OCI-LY1 (cell line): Measurements from ENCODE around the gene PSMC2.

ENCODE experiments used
- CTCF ChIP-seq: fragments of 200-600 bp; sonication (generic), shearing (Covaris generic); IDR thresholded peaks from 2 replicates; pipeline ENCODE4 v1.5.1; 2017; ENCODE audit warnings: mild to moderate bottlenecking, antibody characterized with exemption, low read length, moderate library complexity, mixed read lengths
- EZH2 ChIP-seq: fragments of 200-600 bp; sonication (generic), shearing (Covaris generic); IDR thresholded peaks from 2 replicates; pipeline ENCODE4 v1.8.0; 2017; ENCODE audit warnings: borderline replicate concordance, mixed run types, mild to moderate bottlenecking, antibody characterized with exemption, low read length, moderate library complexity, mixed read lengths

GRCh38 chr7:103396471-103396870 lies 49.0 kb downstream of the PSMC2 start:
- TF ChIP-seq CTCF, result no peak
- no peak for TF ChIP-seq EZH2
